Measurements from ENCODE around the gene MRPL54.

The MRPL54 gene

DNA sequence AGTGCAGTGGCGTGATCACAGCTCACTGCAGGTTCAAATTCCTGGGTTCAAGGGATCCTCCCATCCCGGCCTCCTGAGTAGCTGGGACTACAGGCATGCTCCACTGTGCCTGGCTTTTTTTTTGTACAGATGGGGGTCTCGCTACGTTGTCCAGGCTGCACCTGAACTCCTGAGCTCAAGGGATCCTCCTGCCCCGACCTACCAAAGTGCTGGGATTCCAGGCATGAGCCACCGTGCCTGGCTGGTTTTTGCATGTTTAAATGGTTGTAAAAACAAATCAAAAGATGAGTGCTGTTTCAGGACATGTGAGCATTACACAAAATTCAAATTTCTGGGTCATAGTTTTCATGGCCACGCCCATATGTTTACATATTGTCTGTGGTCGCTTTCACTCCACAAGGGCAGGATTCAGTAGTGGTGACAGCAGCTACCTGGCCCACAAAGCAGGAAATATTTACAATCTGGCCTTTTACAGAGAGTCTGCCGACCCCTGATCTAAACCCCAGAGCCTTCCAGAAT, 18.4 kb downstream of the MRPL54 start:
- peaks cover 24% of the 10 kb centered on the region for H3K9me3 ChIP-seq (ENCODE audit: control insufficient read depth, low read length)
- no peak overlapping the region for H3K4me3 ChIP-seq (ENCODE audit: low read length)
- no peaks in the 10 kb centered on the region for H3K27me3 ChIP-seq (replicated peaks; ENCODE audit: control insufficient read depth, insufficient read depth, low read length)
- H3K36me3 ChIP-seq (ENCODE audit: control insufficient read depth, insufficient read depth, low read length, severe bottlenecking): no peaks in the 10 kb centered on the region
- H3K4me1 ChIP-seq (ENCODE audit: control insufficient read depth, insufficient read depth, low read length): no peaks in the 10 kb centered on the region
- DNase-seq (ENCODE audit: low read depth): no peak
- no peak overlapping the region for H3K9ac ChIP-seq (ENCODE audit: low read length)

DNA sequence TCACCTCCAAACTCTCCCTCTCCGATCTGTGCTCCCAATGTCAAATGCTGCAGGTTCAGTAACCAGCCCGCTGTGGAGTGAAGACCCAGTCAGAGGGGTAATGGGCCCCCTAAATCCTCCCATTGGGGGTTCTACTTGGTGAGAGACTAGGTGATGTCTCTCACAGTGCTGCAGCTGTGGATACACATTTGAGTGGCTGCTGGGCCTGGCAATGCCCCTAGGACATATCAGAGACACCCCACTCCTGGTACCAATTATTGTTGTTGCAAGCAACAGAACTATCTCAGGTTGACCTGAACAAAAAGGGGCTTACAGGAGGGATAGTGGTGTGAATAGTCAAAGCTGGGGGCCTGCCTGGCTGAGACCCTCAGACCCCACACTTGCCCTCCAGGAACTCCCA, 19.1 kb downstream of the MRPL54 start:
- Histone ChIP-seq H3K36me3 (ENCODE audit: control insufficient read depth, insufficient read depth, low read length, severe bottlenecking) (no peaks in the 10 kb centered on the region), H3K4me3 (ENCODE audit: low read length) (peak overlapping the region; percentile 50), H3K9ac (ENCODE audit: low read length) (no peak overlapping the region), H3K27me3 (replicated peaks; ENCODE audit: control insufficient read depth, insufficient read depth, low read length) (no peaks in the 10 kb centered on the region), H3K9me3 (ENCODE audit: control insufficient read depth, low read length) (peaks cover 24% of the 10 kb centered on the region), H3K4me1 (ENCODE audit: control insufficient read depth, insufficient read depth, low read length) (no peaks in the 10 kb centered on the region)
- no peak for DNase-seq (ENCODE audit: low read depth)

DNA sequence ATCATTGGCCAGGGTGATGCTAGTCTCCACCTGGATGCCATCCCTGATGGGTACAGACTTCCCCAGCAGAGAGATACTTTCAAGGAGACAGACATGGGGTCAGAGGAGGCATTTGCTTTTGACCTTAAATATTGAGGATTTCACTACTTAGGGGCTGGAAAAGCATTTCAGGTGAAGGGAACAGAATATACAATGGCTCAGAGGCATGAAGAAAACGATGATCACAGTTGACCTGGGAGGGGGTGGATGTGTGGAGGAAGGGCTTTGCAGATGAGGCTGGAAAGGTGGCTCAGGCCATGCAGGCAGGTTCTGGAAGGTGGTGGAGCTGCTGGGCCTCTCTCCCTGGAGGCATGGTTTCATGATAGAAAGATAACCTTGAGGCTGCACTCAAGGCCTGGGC, 19.8 kb downstream of the MRPL54 start:
- no peak overlapping the region for H3K9ac ChIP-seq (ENCODE audit: low read length)
- H3K27me3 ChIP-seq (replicated peaks; ENCODE audit: control insufficient read depth, insufficient read depth, low read length): no peaks in the 10 kb centered on the region
- H3K4me3 ChIP-seq (ENCODE audit: low read length): peak overlapping the region; percentile 22

DNA sequence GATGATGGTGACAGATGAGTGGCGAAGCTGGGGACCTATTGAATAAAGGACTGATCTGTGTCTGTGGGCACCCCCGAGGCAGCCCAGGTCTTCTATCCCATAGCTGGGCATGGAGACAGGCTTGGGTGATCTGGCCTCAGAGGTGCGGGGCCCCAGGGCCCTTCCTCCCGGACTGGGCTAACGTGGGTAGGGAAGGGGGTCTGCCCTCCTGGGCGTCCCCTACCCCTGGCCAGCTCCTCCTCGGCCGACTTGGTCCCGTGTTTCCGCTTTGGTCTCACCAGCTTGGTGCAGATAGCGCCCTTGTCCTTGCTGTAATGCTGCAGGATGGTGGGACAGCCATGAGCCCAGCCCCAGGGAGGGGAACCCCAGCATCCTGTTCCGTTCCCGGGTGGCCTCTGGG, 20.4 kb downstream of the MRPL54 start:
- Histone ChIP-seq H3K9me3 (ENCODE audit: control insufficient read depth, low read length) (peaks cover 24% of the 10 kb centered on the region), H3K9ac (ENCODE audit: low read length) (no peak overlapping the region), H3K4me1 (ENCODE audit: control insufficient read depth, insufficient read depth, low read length) (no peaks in the 10 kb centered on the region), H3K4me3 (ENCODE audit: low read length) (no peak overlapping the region), H3K36me3 (ENCODE audit: control insufficient read depth, insufficient read depth, low read length, severe bottlenecking) (no peaks in the 10 kb centered on the region), H3K27me3 (replicated peaks; ENCODE audit: control insufficient read depth, insufficient read depth, low read length) (no peaks in the 10 kb centered on the region)
- no peak for DNase-seq (ENCODE audit: low read depth)

More for the DNA sequence above, 19.8 kb downstream of the MRPL54 start:
- Histone ChIP-seq H3K36me3 (ENCODE audit: control insufficient read depth, insufficient read depth, low read length, severe bottlenecking) (no peaks in the 10 kb centered on the region), H3K9me3 (ENCODE audit: control insufficient read depth, low read length) (peaks cover 24% of the 10 kb centered on the region), H3K4me1 (ENCODE audit: control insufficient read depth, insufficient read depth, low read length) (no peaks in the 10 kb centered on the region)
- no peak for DNase-seq (ENCODE audit: low read depth)

DNA sequence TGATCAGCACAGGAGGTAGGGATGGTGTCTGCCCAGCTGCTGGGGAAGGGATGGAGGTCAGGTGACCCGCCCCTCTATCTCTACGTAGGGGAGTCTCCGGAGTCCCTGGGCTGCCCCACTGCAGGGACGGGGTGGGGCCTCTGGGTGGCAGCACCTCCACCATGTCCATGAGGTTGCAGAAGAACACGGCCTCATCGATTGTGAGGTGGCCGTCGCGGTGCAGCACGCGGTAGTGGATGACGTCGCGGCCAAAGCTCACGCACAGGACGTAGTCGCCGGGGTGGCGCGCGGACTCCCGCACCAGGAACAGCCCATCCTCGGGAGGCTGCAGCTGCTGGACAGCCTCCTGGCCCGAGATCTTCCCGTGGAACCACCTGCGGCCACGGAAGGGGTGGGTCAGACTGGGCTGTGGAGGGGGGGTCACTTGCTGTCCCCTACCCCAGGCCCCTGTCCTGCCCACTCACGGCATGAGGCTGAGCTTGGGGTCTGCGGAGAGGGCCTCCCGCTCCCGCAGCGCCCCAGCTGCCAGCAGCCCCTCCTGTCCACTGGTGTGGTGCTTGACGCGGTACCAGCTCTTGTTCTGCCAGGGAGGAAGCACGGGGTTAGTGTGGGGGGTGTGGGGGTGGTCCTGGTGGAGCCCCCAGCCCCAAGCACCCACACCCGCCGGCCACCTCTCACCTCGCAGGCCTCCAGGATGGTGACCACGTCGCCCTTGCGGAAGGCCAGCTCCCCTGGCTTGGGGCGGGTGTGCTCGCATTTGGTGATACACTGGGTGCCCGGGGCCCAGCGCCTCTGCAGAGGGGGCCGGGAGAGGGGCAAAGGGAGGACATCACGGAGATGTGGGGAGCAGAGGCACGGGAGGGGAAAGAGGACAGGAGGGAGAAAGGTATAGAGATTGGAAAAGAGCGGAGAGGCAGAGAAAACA, 21.4 kb downstream of the MRPL54 start:
- Histone ChIP-seq H3K36me3 (ENCODE audit: control insufficient read depth, insufficient read depth, low read length, severe bottlenecking) (no peaks in the 10 kb centered on the region), H3K4me1 (ENCODE audit: control insufficient read depth, insufficient read depth, low read length) (no peaks in the 10 kb centered on the region), H3K27me3 (replicated peaks; ENCODE audit: control insufficient read depth, insufficient read depth, low read length) (no peaks in the 10 kb centered on the region), H3K9ac (ENCODE audit: low read length) (no peak overlapping the region), H3K9me3 (ENCODE audit: control insufficient read depth, low read length) (peaks cover 24% of the 10 kb centered on the region), H3K4me3 (ENCODE audit: low read length) (no peak overlapping the region)
- DNase-seq (ENCODE audit: low read depth): no peak

DNA sequence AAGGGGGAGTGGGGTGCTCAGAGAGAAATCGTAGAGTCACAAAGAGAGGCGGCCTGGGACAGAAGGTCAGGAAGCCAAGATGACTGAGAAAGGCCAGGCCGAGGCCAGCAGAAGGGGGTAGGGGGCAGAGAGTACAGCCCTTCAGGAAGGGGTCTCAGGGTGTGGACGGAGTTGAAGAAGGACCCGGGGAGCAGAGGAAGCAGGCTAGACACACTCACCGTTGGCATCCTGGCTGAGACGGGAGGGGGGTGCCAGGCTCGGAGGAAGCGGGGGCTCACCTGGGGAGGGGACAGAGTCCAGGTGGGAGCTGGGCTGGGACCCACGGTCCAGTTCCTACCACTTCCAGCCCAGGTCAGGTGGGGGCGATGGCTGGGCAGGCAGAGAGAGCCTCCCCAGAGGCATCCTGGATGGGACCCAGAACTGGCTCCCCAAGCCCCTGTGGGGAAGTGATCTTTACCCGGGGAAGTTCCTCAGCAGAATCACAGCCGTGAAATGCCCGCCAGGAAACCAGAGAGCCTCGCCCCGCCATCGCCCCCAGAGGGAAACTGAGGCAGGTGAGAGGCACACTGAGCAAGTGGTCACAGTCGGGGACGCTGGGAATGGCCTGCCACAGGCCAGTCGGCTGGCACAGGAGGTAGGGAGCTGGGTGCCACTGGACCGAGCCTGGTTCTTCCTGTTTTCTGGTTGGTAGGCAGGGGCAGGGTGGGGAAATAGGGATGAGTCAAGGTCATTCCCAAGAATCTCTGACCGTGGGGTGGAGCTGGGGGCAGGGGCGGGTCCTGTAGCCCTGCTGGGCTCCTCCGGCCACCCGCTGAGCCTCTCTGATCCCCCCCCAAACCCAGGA, 22.3 kb downstream of the MRPL54 start:
- H3K36me3 ChIP-seq (ENCODE audit: control insufficient read depth, insufficient read depth, low read length, severe bottlenecking): no peaks in the 10 kb centered on the region
- no peak for DNase-seq (ENCODE audit: low read depth)
- no peak overlapping the region for H3K9ac ChIP-seq (ENCODE audit: low read length)
- peaks cover 24% of the 10 kb centered on the region for H3K9me3 ChIP-seq (ENCODE audit: control insufficient read depth, low read length)
- no peaks in the 10 kb centered on the region for H3K4me1 ChIP-seq (ENCODE audit: control insufficient read depth, insufficient read depth, low read length)
- H3K4me3 ChIP-seq (ENCODE audit: low read length): no peak overlapping the region
- peaks cover 4% of the 10 kb centered on the region for H3K27me3 ChIP-seq (replicated peaks; ENCODE audit: control insufficient read depth, insufficient read depth, low read length)

DNA sequence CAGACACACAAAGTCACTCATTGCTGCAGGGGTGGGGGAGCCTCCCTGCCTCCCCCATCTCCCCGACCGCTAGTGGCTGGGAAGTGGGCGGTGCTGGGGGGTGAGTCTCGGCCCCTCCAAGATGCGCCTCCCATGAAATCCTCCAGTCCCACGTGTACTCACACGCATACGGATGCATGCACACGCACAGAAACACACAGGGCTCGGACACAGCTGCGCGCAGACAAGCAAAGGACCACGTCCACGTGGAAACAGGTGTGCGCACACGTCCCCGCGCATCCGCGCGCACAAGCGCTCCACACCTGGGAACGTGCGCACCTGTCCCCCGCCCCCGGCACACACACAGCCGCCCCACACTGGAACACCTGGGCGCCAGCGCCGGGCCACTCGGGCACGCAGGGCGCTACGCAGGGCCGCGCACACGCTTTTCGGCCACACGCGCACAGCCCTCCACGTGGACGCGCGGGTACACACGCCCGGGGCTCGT, 23.0 kb downstream of the MRPL54 start:
- H3K9ac ChIP-seq (ENCODE audit: low read length): no peak overlapping the region
- H3K27me3 ChIP-seq (replicated peaks; ENCODE audit: control insufficient read depth, insufficient read depth, low read length): peaks cover 11% of the 10 kb centered on the region
- H3K9me3 ChIP-seq (ENCODE audit: control insufficient read depth, low read length): peaks cover 27% of the 10 kb centered on the region
- H3K4me1 ChIP-seq (ENCODE audit: control insufficient read depth, insufficient read depth, low read length): no peaks in the 10 kb centered on the region
- DNase-seq (ENCODE audit: low read depth): no peak
- no peak overlapping the region for H3K4me3 ChIP-seq (ENCODE audit: low read length)
- no peaks in the 10 kb centered on the region for H3K36me3 ChIP-seq (ENCODE audit: control insufficient read depth, insufficient read depth, low read length, severe bottlenecking)

DNA sequence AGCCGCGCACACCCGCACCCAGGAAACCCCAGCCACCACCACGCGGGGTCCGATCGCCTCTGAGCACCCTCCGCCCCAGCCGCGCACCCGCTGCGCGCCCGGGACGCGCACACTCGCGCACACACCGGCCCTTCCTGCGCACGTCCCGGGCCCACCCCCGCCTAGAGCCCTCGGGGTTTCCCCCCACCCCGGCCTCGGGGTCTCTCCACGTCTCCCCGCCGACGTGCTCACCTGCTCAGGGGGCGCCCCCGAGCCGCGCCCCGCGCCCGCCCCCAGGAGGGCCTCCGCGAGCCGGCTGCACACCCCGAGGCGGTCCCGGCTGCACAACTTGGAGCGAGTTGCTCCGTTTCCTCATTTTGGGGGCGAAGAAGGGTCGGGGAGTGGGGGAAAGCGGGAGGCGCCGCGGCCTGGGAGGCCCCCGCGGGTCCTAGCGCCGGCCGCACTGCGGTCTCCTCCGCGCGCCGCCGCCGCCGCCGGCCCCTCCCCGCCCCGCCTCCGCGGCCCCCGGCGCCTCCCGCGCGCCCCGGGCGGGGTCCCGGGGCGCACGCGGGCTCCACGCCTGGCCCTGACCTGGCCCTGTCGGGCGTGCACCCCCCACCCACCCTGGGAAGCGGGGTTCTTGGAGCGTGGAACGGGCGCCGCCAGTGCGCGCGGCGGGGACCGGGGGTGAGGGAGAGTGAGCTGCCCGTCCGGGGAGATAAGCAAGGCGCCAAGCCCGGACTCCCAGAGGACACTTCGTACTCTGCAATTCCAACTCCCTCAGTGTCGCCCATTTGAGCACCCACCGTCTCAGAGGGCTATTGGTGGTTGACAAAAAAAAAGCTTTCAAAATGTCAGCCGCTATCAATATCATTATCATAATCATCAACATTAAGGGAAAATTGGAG, 23.7 kb downstream of the MRPL54 start, which contains the start of gene MATK:
Gene MATK (minus strand): TSS at position 444 of the 887 bp plus-strand sequence. CDS start 1,246 bp downstream, outside the sequence.
- DNase-seq (ENCODE audit: low read depth): no peak
- Histone ChIP-seq H3K27me3 (replicated peaks; ENCODE audit: control insufficient read depth, insufficient read depth, low read length) (peaks cover 15% of the 10 kb centered on the region), H3K4me1 (ENCODE audit: control insufficient read depth, insufficient read depth, low read length) (no peaks in the 10 kb centered on the region), H3K9ac (ENCODE audit: low read length) (no peak within 1 kb of the TSS), H3K4me3 (ENCODE audit: low read length) (no peak within 1 kb of the TSS), H3K9me3 (ENCODE audit: control insufficient read depth, low read length) (peaks cover 28% of the 10 kb centered on the region), H3K36me3 (ENCODE audit: control insufficient read depth, insufficient read depth, low read length, severe bottlenecking) (no peaks in the 10 kb centered on the region)

DNA sequence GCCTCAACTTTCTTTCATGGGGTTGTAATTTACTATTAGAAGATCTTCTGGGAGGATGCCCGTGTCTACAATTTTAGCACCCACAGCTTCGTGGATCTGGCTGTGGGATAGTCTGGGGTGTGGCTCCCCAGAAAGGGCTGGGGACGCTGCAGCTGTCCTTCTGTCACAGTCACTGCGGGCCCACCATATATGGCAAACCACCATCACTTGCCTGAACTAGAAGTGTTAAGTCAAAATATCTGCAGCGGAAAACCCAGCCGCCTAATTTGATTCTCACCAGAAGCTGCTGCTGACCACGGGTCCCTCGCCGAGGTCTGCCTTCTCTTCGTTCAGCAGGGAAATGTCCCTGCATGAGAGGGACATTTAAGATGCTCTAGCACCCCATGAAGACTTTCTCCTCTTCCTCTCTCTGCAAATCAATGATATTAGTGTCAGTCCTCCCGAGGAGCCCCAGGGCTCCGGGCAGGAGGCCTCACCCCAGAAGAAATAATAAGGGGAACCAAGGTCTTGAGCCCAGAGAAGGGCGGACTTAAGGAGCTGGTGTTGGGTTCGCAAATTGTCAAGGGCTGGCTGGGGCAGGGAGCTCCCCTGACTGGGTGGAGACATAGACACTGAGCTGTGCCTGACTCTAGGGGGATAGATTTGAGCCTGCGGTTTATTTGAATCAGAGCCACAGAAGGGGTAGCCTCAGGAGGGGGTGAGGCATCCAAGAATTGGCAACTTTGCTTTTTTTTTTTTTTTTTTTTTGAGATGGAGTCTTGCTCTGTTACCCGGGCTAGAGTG, 26.7 kb downstream of the MRPL54 start:
- no peaks in the 10 kb centered on the region for H3K36me3 ChIP-seq (ENCODE audit: control insufficient read depth, insufficient read depth, low read length, severe bottlenecking)
- peaks cover 12% of the 10 kb centered on the region for H3K9me3 ChIP-seq (ENCODE audit: control insufficient read depth, low read length)
- H3K4me3 ChIP-seq (ENCODE audit: low read length): no peak overlapping the region
- H3K4me1 ChIP-seq (ENCODE audit: control insufficient read depth, insufficient read depth, low read length): no peaks in the 10 kb centered on the region
- peaks cover 15% of the 10 kb centered on the region for H3K27me3 ChIP-seq (replicated peaks; ENCODE audit: control insufficient read depth, insufficient read depth, low read length)
- DNase-seq (ENCODE audit: low read depth): no peak
- H3K9ac ChIP-seq (ENCODE audit: low read length): no peak overlapping the region

DNA sequence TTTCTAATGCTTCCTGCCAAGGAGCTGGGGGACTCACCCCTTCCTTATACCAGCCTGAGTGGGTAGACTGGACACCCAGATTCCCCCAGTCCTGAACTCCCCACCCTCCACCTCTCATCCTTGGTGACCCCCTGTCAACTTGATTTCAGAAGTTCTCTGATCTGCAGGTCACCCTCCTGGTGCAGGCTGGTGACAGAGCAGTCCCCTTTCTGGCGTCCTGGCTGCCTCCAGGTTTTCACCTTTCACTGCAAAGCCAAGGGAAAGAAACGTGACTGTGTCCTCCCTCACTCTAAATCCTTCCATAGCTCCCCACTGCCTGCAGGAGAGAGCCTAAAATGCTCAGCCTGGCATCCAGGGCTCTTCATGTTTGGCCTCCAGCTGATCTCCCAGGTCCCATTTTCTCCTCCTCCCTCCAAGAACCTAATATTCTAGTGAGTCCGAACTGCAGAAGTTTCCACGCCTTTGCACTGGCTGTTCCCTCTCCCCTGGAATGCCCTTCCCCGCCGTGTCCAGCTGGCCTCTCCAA, 27.8 kb downstream of the MRPL54 start:
- peaks cover 12% of the 10 kb centered on the region for H3K9me3 ChIP-seq (ENCODE audit: control insufficient read depth, low read length)
- no peak for DNase-seq (ENCODE audit: low read depth)
- H3K4me1 ChIP-seq (ENCODE audit: control insufficient read depth, insufficient read depth, low read length): no peaks in the 10 kb centered on the region
- no peaks in the 10 kb centered on the region for H3K36me3 ChIP-seq (ENCODE audit: control insufficient read depth, insufficient read depth, low read length, severe bottlenecking)
- H3K9ac ChIP-seq (ENCODE audit: low read length): no peak overlapping the region
- peaks cover 15% of the 10 kb centered on the region for H3K27me3 ChIP-seq (replicated peaks; ENCODE audit: control insufficient read depth, insufficient read depth, low read length)
- no peak overlapping the region for H3K4me3 ChIP-seq (ENCODE audit: low read length)

All from adipocyte (in vitro differentiated cells).